IMR-90 (cell line): ENCODE measurements around the gene MAP3K5. TPM values are rescaled to one million over a fixed set of nuclear protein-coding genes. Genes with fewer than 3 reads are reported as not detected.

Experiments used
- ATAC-seq: fragments of 200-7000 bp; cut with Tn5 transposase; 2 replicates; pipeline ENCODE4 v1.9.1; 2020; ENCODE audit warnings: low read depth, mild to moderate bottlenecking, moderate library complexity
- BruUV-seq: library from RNA; stranded (reverse); fragments of 400-500 nt; replicated peaks from 2 replicates; lab custom pipeline; 2021; lab: Mats Ljungman, UMichigan
- CTCF ChIA-PET: fragments of 300-600 bp; formaldehyde crosslinking; extraction: SDS; loops from one replicate; lab custom pipeline; 2021; ENCODE audit warnings: antibody characterized with exemption; lab: Yijun Ruan, JAX
- POLR2A ChIA-PET: fragments of 300-600 bp; sonication (Branson Sonifier 250); formaldehyde crosslinking; loops from one replicate; lab custom pipeline; 2022; ENCODE audit warnings: antibody characterized with exemption; ENCODE audit not compliant: unreplicated experiment; lab: Charles Lee
- DNase-seq: peaks from one replicate; pipeline ENCODE4 v3.0.0; 2013
- H2AFZ ChIP-seq: replicated peaks from 2 replicates; pipeline ENCODE3; 2013; ENCODE audit warnings: low read length, mild to moderate bottlenecking; ENCODE audit not compliant: poor library complexity
- H2AK5ac ChIP-seq: 2 replicates; pipeline ENCODE4 v1.6.1; 2013; ENCODE audit warnings: low read depth, low read length, inconsistent platforms
- H2AK9ac ChIP-seq: replicated peaks from 2 replicates; pipeline ENCODE3; 2013; ENCODE audit warnings: mild to moderate bottlenecking, low read depth, low read length, moderate library complexity; ENCODE audit not compliant: poor library complexity
- H2BK120ac ChIP-seq: 2 replicates; pipeline ENCODE4 v1.6.1; 2013; ENCODE audit warnings: low read depth, low read length, inconsistent platforms
- H2BK15ac ChIP-seq: 3 replicates; pipeline ENCODE4 v1.6.1; 2013; ENCODE audit warnings: low read depth, low read length, inconsistent platforms
- H2BK20ac ChIP-seq: 2 replicates; pipeline ENCODE4 v1.6.1; 2013; ENCODE audit warnings: low read depth, mild to moderate bottlenecking, inconsistent platforms, low read length, moderate library complexity
- H2BK5ac ChIP-seq: 2 replicates; pipeline ENCODE4 v1.6.1; 2013; ENCODE audit warnings: mild to moderate bottlenecking, low read depth, low read length, inconsistent platforms; ENCODE audit not compliant: poor library complexity, severe bottlenecking
- H3K14ac ChIP-seq: replicated peaks from 2 replicates; pipeline ENCODE4 v1.6.1; 2013; ENCODE audit warnings: low read depth, low read length, inconsistent platforms
- H3K18ac ChIP-seq: 2 replicates; pipeline ENCODE4 v1.6.1; 2013; ENCODE audit warnings: low read depth, low read length, control low read depth
- H3K23ac ChIP-seq: 2 replicates; pipeline ENCODE4 v1.6.1; 2013; ENCODE audit warnings: low read depth, low read length, inconsistent platforms
- H3K27ac ChIP-seq: 2 replicates; pipeline ENCODE4 v1.5.1; 2013; ENCODE audit warnings: mild to moderate bottlenecking, control low read depth, low read length; ENCODE audit not compliant: insufficient read depth
- H3K27me3 ChIP-seq: 2 replicates; pipeline ENCODE4 v1.6.1; 2013; ENCODE audit warnings: low read length; ENCODE audit not compliant: control insufficient read depth, insufficient read depth
- H3K36me3 ChIP-seq: 2 replicates; pipeline ENCODE4 v1.6.1; 2013; ENCODE audit warnings: low read length, mixed read lengths; ENCODE audit not compliant: control insufficient read depth, insufficient read depth
- H3K4ac ChIP-seq: 2 replicates; pipeline ENCODE4 v1.6.1; 2013; ENCODE audit warnings: low read depth, low read length, inconsistent platforms
- H3K4me1 ChIP-seq: 2 replicates; pipeline ENCODE4 v1.6.1; 2013; ENCODE audit warnings: low read length, mixed read lengths; ENCODE audit not compliant: control insufficient read depth, insufficient read depth
- H3K4me2 ChIP-seq: 2 replicates; pipeline ENCODE4 v1.6.1; 2013; ENCODE audit warnings: low read depth, mild to moderate bottlenecking, control low read depth, low read length, moderate library complexity
- H3K4me3 ChIP-seq: 2 replicates; pipeline ENCODE4 v1.5.1; 2013; ENCODE audit warnings: low read depth, mild to moderate bottlenecking, control low read depth, low read length, moderate library complexity; ENCODE audit not compliant: insufficient read depth
- H3K56ac ChIP-seq: 2 replicates; pipeline ENCODE4 v1.6.1; 2013; ENCODE audit warnings: low read length, inconsistent platforms; ENCODE audit not compliant: insufficient read depth; ENCODE audit errors: extremely low read depth
- H3K79me1 ChIP-seq, 2 experiments: 2 replicates each; pipeline ENCODE4 v1.6.1; 2013; ENCODE audit warnings: low read length in 2 of 2, inconsistent platforms in 1 of 2, low read depth in 1 of 2
- H3K9ac ChIP-seq: 2 replicates; pipeline ENCODE4 v1.6.1; 2013; ENCODE audit warnings: low read depth, low read length, control low read depth
- H3K9me1 ChIP-seq: 2 replicates; pipeline ENCODE4 v1.6.1; 2013; ENCODE audit warnings: low read length, inconsistent platforms; ENCODE audit not compliant: insufficient read depth
- H3K9me3 ChIP-seq: 2 replicates; pipeline ENCODE4 v1.6.1; 2013; ENCODE audit warnings: low read length; ENCODE audit not compliant: control insufficient read depth, insufficient read depth
- H4K20me1 ChIP-seq: 2 replicates; pipeline ENCODE4 v1.6.1; 2013; ENCODE audit warnings: low read length, inconsistent platforms; ENCODE audit not compliant: insufficient read depth
- H4K5ac ChIP-seq: 2 replicates; pipeline ENCODE4 v1.6.1; 2013; ENCODE audit warnings: mild to moderate bottlenecking, low read depth, low read length, control low read depth
- H4K8ac ChIP-seq, 2 experiments: 2 replicates each; pipeline ENCODE4 v1.6.1; 2013; ENCODE audit warnings: low read depth in 2 of 2, low read length in 2 of 2, control low read depth in 1 of 2, inconsistent platforms in 1 of 2
- H4K91ac ChIP-seq: 2 replicates; pipeline ENCODE4 v1.6.1; 2013; ENCODE audit warnings: low read depth, low read length, inconsistent platforms; ENCODE audit not compliant: insufficient read depth
- FOS ChIP-seq: fragments of 150-350 bp; IDR thresholded peaks from 2 replicates; pipeline ENCODE4 v1.6.1; 2016; ENCODE audit warnings: low read depth, low read length
- NFE2L2 ChIP-seq: fragments of 150-350 bp; IDR thresholded peaks from 2 replicates; pipeline ENCODE4 v1.6.1; 2016; ENCODE audit warnings: low read depth, mild to moderate bottlenecking, low read length
- WGBS, 2 experiments: methylation state at CpG; one replicate each; pipeline versions ENCODE4 v1.1.5 to v1.1.7; 2013; ENCODE audit warnings: missing lambda C conversion rate in 2 of 2; ENCODE audit not compliant: insufficient read length in 1 of 2; ENCODE audit errors: extremely low coverage in 2 of 2; 5-methylcytosine and 5-hydroxymethylcytosine counted together
- dilution Hi-C: fragments of 300-500 bp; cut with HindIII; formaldehyde crosslinking; loops from one replicate; pipeline ENCODE4 v1.14.3; 2018; ENCODE audit warnings: low sequenced_read_pairs; ENCODE audit not compliant: unreplicated experiment
- in situ Hi-C: fragments of 300-500 bp; cut with MboI; formaldehyde crosslinking; loops from 3 replicates; pipeline ENCODE4 v1.14.3; 2019; ENCODE audit warnings: low sequenced_read_pairs, inconsistent platforms, mixed read lengths
- intact Hi-C: fragments of 100-400 bp; cut with micrococcal nuclease; formaldehyde crosslinking; loops from 2 replicates; pipeline ENCODE4 v1.10.0; 2022
- polyA plus RNA-seq, 3 experiments: library from polyadenylated mRNA; depleted of rRNA; stranded (reverse); fragments of >200 nt; gene quantifications; 2 replicates each; pipeline ENCODE4 v1.2.3, GENCODE V29; 2012; ENCODE audit warnings: low replicate concordance in 1 of 3
- total RNA-seq: library from RNA; depleted of rRNA; stranded (reverse); fragments of >200 nt; gene quantifications from 2 replicates; pipeline ENCODE4 v1.2.3, GENCODE V29; 2012

MAP3K5 gene
- total and polyA plus RNA-seq, 2 of the 4 experiments (the other 2 are of a cell fraction): 5.4 to 17.6 TPM

DNA sequence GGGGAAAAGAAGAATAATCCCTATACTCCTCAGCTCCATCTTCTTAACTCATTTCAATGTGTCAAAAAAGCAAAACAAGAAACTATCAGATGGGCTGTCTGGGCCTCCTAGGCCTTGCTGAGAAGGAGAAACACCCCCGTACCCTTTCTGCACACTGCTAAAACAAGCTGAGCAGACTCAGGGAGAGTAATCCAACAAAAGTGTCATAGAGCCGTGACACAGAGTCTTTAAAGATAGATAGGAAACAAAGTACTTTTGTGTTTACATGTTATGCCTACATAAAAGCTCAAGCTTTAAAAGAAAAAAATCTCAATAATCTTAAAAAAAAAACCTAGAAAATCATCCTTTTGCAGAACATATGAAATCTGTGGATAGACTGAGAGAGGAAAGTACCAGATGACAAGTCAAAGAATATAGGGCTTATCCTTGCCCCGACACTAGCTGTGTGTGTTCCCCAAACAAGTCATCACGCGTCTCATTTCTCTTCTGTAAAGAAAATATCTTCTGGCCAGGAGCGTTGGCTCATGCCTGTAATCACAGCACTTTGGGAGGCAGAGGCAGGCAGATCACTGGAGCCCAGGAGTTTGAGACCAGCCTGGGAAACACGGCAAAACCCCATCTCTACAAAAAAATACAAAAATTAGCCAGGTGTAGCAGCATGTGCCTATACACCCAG, 81.3 kb downstream of the MAP3K5 start:
- WGBS, 2 experiments: no CpG with 5 or more reads among the region's 7 CpGs
- Histone ChIP-seq H3K4me1 (no peaks in the 10 kb centered on the region), H3K36me3 (peaks cover 4% of the 10 kb centered on the region; the same call in 1 of the 2 replicates), H3K14ac (no peak overlapping the region), H4K20me1 (0 out of 2 replicates have a peak, but pooled peaks cover 6% of the 10 kb centered on the region), H2BK15ac (no peak overlapping the region), H3K4ac (no peak overlapping the region), H4K8ac (no peak overlapping the region), H2BK120ac (no peak overlapping the region), H4K91ac (no peak overlapping the region), H3K23ac (no peak overlapping the region), H3K27me3 (no peaks in the 10 kb centered on the region), H3K4me3 (no peak overlapping the region), H2AK9ac (peak overlapping the region; percentile 20), H3K9me1 (peaks cover 19% of the 10 kb centered on the region), H2BK5ac (no peak overlapping the region), H2AFZ (no peak overlapping the region), H3K4me2 (no peak overlapping the region), H2BK20ac (no peak overlapping the region), H2AK5ac (no peak overlapping the region), H4K5ac (no peak overlapping the region), H3K18ac (no peak overlapping the region), H3K79me1 (peaks cover 18 to 61% of the 10 kb centered on the region in 2 experiments), H3K56ac (no peak overlapping the region), H3K9me3 (no peaks in the 10 kb centered on the region), H3K9ac (no peak overlapping the region), H3K27ac (no peak overlapping the region)
- TF ChIP-seq FOS (no peak), NFE2L2 (no peak)
- intact Hi-C loops: no loop called here
- ChIA-PET CTCF (interaction anchor here (0.7 to 2.0 kb wide), 3 partner anchors 10 to 73 kb away, joined by 3 to 6 read pairs (median 4); no protein-coding TSS in a partner anchor), POLR2A (no interaction called here)
- ATAC-seq (no peak), DNase-seq (no peak)
- dilution Hi-C loops: no loop called here
- in situ Hi-C loops: no loop called here
- no TSS peak for BruUV-seq
